Prostate gland (tissue), 2 donors: ENCODE results near the gene ABHD5.

Experiments
- POLR2A ChIP-seq: fragments of 450-650 bp; IDR thresholded peaks from one replicate; pipeline ENCODE4 v1.6.1; 2016; ENCODE audit warnings: antibody characterized with exemption, mild to moderate bottlenecking
- TF ChIP-seq, protein P1 (sequence below), 4 experiments: fragments of 200-600 bp in 2 of 4; fragments of 450-650 bp in 2 of 4; sonication (generic) in 2 of 4; IDR thresholded peaks; 1 replicate in 3 of 4; 2 replicates in 1 of 4; pipeline ENCODE4 v1.5.1; 2016 to 2019; ENCODE audit warnings: antibody characterized with exemption in 4 of 4, mild to moderate bottlenecking in 2 of 4, moderate library complexity in 2 of 4

DNA sequence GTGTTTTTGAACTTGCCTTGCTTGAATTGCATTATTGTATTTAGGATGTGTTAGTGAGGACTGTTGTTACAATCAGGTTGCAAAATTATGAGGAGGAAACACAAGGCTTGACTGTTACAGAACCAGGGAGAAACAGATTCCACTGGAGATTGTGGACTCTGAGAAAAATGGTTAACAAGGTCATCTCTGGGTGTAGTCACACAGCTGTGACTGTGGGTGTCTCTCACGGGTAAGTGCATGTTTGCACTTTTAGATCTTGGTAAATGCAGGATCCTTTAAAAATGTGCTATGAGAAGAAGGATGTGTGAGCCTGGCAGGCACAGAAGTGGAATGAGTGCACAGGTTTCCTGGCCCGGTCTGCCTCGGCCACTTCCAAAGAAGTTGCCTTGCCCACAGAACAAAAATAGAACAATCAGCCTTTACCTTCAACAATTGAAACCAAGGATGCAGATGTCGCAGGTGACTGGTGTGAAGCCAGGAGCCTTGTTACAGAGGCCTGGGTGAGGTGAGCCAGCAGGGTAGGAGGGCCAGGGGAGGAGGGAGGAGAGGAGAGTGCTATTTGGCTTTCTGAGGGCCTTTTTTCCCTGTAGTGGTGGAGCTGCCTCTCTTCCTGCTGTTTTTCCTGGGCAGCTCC is 68.0 kb downstream of the ABHD5 start:
- no peak for TF ChIP-seq POLR2A
- TF ChIP-seq, protein P1, sequence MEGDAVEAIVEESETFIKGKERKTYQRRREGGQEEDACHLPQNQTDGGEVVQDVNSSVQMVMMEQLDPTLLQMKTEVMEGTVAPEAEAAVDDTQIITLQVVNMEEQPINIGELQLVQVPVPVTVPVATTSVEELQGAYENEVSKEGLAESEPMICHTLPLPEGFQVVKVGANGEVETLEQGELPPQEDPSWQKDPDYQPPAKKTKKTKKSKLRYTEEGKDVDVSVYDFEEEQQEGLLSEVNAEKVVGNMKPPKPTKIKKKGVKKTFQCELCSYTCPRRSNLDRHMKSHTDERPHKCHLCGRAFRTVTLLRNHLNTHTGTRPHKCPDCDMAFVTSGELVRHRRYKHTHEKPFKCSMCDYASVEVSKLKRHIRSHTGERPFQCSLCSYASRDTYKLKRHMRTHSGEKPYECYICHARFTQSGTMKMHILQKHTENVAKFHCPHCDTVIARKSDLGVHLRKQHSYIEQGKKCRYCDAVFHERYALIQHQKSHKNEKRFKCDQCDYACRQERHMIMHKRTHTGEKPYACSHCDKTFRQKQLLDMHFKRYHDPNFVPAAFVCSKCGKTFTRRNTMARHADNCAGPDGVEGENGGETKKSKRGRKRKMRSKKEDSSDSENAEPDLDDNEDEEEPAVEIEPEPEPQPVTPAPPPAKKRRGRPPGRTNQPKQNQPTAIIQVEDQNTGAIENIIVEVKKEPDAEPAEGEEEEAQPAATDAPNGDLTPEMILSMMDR (IDR thresholded peaks at IDR 0.05) = no peak
